ENCODE measurements around the gene LCA5L.

The LCA5L gene

DNA sequence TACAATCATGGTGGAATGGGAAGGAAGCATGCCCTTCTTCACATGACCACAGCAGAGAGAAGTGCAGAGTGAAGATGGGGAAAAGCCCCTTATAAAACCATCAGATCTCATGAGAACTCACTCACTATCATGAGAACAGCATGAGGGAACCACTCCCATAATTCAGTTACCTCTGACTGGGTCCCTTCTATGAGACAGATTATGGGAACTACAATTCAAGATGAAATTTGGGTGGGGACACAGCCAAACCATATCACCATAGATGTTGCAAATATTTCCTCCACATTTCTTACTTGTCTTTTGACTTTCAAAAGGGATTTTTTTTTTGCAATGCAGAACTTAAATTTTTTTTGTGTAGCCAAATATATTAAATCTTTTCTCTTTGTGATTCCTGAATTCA is 21.0 kb upstream of the LCA5L start (continued):
- TF ChIP-seq, protein P1, sequence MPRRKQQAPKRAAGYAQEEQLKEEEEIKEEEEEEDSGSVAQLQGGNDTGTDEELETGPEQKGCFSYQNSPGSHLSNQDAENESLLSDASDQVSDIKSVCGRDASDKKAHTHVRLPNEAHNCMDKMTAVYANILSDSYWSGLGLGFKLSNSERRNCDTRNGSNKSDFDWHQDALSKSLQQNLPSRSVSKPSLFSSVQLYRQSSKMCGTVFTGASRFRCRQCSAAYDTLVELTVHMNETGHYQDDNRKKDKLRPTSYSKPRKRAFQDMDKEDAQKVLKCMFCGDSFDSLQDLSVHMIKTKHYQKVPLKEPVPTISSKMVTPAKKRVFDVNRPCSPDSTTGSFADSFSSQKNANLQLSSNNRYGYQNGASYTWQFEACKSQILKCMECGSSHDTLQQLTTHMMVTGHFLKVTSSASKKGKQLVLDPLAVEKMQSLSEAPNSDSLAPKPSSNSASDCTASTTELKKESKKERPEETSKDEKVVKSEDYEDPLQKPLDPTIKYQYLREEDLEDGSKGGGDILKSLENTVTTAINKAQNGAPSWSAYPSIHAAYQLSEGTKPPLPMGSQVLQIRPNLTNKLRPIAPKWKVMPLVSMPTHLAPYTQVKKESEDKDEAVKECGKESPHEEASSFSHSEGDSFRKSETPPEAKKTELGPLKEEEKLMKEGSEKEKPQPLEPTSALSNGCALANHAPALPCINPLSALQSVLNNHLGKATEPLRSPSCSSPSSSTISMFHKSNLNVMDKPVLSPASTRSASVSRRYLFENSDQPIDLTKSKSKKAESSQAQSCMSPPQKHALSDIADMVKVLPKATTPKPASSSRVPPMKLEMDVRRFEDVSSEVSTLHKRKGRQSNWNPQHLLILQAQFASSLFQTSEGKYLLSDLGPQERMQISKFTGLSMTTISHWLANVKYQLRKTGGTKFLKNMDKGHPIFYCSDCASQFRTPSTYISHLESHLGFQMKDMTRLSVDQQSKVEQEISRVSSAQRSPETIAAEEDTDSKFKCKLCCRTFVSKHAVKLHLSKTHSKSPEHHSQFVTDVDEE (CRISPR knock-in tag; IDR thresholded peaks at IDR 0.05) = no peak
- no peak for TF ChIP-seq ZNF70 (CRISPR knock-in tag; IDR thresholded peaks at IDR 0.05)

DNA sequence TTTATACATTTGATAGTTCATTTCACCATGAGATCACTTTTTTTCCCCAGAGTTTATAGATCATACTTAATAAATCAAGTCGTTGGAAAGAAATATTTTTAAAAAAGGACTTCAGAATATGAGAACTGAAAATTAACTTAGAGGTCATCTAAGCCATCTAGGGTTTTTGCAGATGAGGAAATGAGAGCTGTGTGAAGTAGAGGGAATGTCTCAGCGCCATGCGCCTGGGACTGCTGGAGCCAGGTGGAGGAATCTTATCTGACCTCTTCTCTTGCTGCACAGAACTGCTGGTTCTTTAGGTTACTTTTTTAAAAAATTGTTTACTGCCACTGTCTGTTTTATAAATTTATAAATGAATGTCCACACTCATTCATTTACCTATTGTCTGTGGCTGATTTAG is 17.7 kb upstream of the LCA5L start:
- ATAC-seq = no peak

DNA sequence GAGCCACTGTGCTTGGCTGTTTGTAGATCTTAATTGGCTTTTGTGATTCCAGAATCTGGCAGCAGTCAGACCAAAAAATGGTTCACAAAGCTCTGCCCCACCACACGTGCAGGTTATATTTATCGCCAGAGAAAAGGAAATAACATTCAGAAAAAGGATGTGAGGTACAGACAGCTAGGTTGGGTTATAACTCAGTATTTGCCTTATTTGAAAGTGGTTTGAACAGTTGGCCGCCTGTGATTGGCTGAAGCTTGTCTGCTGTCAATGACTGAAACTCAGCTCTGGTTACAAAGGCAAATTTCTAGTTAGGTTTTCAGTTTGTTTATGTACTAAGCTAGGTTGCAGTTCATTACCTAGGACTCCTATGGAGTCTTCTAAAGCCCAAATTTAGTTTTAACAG is 15.8 kb upstream of the LCA5L start:
- TF ChIP-seq ZNF565 (CRISPR knock-in tag; conservative IDR thresholded peaks at IDR 0.05; ENCODE audit: low read depth) (no peak), ZNF70 (CRISPR knock-in tag; IDR thresholded peaks at IDR 0.05) (no peak), ISL1 (CRISPR knock-in tag; IDR thresholded peaks at IDR 0.05) (no peak), OSR1 (CRISPR knock-in tag; IDR thresholded peaks at IDR 0.05) (no peak), SNAI2 (CRISPR knock-in tag; IDR thresholded peaks at IDR 0.05) (no peak), TOX (CRISPR knock-in tag; IDR thresholded peaks at IDR 0.05; ENCODE audit: borderline replicate concordance) (no peak), ZFP3 (CRISPR knock-in tag; IDR thresholded peaks at IDR 0.05) (no peak), ESRRG (CRISPR knock-in tag; IDR thresholded peaks at IDR 0.05) (no peak)
- TF ChIP-seq, protein P2, sequence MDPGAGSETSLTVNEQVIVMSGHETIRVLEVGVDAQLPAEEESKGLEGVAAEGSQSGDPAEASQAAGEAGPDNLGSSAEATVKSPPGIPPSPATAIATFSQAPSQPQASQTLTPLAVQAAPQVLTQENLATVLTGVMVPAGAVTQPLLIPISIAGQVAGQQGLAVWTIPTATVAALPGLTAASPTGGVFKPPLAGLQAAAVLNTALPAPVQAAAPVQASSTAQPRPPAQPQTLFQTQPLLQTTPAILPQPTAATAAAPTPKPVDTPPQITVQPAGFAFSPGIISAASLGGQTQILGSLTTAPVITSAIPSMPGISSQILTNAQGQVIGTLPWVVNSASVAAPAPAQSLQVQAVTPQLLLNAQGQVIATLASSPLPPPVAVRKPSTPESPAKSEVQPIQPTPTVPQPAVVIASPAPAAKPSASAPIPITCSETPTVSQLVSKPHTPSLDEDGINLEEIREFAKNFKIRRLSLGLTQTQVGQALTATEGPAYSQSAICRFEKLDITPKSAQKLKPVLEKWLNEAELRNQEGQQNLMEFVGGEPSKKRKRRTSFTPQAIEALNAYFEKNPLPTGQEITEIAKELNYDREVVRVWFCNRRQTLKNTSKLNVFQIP (CRISPR knock-in tag; IDR thresholded peaks at IDR 0.05; ENCODE audit: borderline replicate concordance, low read depth) = no peak
- TF ChIP-seq, protein P3, sequence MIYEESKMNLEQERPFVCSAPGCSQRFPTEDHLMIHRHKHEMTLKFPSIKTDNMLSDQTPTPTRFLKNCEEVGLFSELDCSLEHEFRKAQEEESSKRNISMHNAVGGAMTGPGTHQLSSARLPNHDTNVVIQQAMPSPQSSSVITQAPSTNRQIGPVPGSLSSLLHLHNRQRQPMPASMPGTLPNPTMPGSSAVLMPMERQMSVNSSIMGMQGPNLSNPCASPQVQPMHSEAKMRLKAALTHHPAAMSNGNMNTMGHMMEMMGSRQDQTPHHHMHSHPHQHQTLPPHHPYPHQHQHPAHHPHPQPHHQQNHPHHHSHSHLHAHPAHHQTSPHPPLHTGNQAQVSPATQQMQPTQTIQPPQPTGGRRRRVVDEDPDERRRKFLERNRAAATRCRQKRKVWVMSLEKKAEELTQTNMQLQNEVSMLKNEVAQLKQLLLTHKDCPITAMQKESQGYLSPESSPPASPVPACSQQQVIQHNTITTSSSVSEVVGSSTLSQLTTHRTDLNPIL (CRISPR knock-in tag; IDR thresholded peaks at IDR 0.05; ENCODE audit: low read depth) = no peak
- no peak for ATAC-seq

More for the DNA sequence above, 17.7 kb upstream of the LCA5L start:
- TF ChIP-seq ZNF8 (CRISPR knock-in tag; IDR thresholded peaks at IDR 0.05) = no peak
- no peak for TF ChIP-seq CSDC2 (CRISPR knock-in tag; IDR thresholded peaks at IDR 0.05)
- no peak for TF ChIP-seq ESRRG (CRISPR knock-in tag; IDR thresholded peaks at IDR 0.05)
- TF ChIP-seq, protein P1 (CRISPR knock-in tag; IDR thresholded peaks at IDR 0.05) = no peak
- TF ChIP-seq ZNF70 (CRISPR knock-in tag; IDR thresholded peaks at IDR 0.05) = no peak
- TF ChIP-seq BACH2 (CRISPR knock-in tag; IDR thresholded peaks at IDR 0.05; ENCODE audit: borderline replicate concordance) = no peak
- no peak for TF ChIP-seq PPARA (CRISPR knock-in tag; IDR thresholded peaks at IDR 0.05; ENCODE audit: borderline replicate concordance)

DNA sequence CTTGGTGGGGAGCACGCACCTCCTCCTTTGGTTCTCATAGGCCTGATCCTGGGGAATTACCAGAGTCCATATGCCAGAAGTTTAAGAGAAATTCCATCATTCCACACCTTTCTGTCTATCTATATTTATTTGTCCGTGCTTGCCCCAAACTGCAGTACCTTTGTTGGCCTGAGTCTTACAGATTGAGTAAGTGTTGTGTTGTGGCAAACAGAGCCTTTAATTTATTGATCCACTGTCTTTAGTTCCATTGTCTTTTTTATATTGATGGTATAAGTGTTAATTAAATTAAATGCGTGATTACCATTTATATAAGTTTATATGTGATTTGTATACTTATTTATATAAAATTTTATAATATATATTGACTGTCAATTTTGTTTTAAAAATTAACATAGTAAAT is 11.1 kb upstream of the LCA5L start:
- ATAC-seq = peak; percentile 49; the same call in 1 of the 3 replicates
- no peak for TF ChIP-seq ZNF565 (CRISPR knock-in tag; conservative IDR thresholded peaks at IDR 0.05; ENCODE audit: low read depth)

DNA sequence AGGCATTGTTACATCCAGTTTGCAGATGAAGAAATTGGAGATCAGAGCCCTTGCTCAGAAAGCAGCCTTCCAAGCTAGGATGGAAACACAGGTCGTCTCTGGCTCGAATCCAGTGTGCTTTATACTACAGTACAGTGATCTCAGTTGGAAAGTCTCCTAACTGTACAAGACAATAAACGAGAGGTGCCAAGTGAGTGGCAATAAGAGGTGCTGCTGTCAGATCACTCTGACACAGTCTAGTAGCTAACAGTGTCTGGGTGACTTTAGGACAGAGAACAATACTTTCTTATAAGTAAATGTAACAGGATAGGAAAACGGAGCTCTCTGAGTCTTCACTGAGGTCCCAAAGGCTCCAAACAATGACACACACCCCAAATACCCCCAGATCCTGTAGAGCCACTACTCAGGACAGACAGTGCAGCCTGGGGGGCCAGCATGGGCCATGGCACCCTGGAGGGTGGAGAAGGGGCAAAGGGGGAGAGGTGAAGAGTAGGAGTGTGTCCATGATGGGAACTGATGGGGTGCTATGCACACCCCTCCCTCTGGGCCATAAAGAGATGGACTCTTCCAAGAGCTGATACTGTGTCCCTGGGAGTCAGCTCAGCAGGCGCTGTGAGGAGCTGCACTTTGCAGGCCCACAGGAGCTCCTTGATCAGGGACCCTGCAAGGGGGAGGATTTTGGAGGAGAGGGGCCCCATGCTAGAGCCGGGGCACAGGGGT is 9.5 kb upstream of the LCA5L start:
- ATAC-seq = no peak
- TF ChIP-seq ISL1 (CRISPR knock-in tag; IDR thresholded peaks at IDR 0.05) (no peak), ESRRG (CRISPR knock-in tag; IDR thresholded peaks at IDR 0.05) (no peak), ZNF8 (CRISPR knock-in tag; IDR thresholded peaks at IDR 0.05) (no peak), RARB (CRISPR knock-in tag; IDR thresholded peaks at IDR 0.05) (no peak), ZNF70 (CRISPR knock-in tag; IDR thresholded peaks at IDR 0.05) (no peak), SNAI2 (CRISPR knock-in tag; IDR thresholded peaks at IDR 0.05) (no peak), PPARA (CRISPR knock-in tag; IDR thresholded peaks at IDR 0.05; ENCODE audit: borderline replicate concordance) (no peak), ZNF565 (CRISPR knock-in tag; conservative IDR thresholded peaks at IDR 0.05; ENCODE audit: low read depth) (no peak), ARNTL (CRISPR knock-in tag; IDR thresholded peaks at IDR 0.05; ENCODE audit: borderline replicate concordance, low read depth) (no peak), GLIS3 (CRISPR knock-in tag; IDR thresholded peaks at IDR 0.05) (no peak), ZFP3 (CRISPR knock-in tag; IDR thresholded peaks at IDR 0.05) (no peak), BACH2 (CRISPR knock-in tag; IDR thresholded peaks at IDR 0.05; ENCODE audit: borderline replicate concordance) (no peak), TCF4 (CRISPR knock-in tag; IDR thresholded peaks at IDR 0.05; ENCODE audit: borderline replicate concordance) (no peak), TOX (CRISPR knock-in tag; IDR thresholded peaks at IDR 0.05; ENCODE audit: borderline replicate concordance) (no peak)
- TF ChIP-seq, protein P1 (CRISPR knock-in tag; IDR thresholded peaks at IDR 0.05) = no peak
